IMR-90 (cell line): ENCODE data around the gene SLC35F3. TPM values are rescaled to one million over a fixed set of nuclear protein-coding genes. Genes with fewer than 3 reads are reported as not detected.

ENCODE experiments used
- ATAC-seq: fragments of 200-7000 bp; cut with Tn5 transposase; 2 replicates; pipeline ENCODE4 v1.9.1; 2020; ENCODE audit warnings: low read depth, mild to moderate bottlenecking, moderate library complexity
- BruUV-seq: library from RNA; stranded (reverse); fragments of 400-500 nt; replicated peaks from 2 replicates; lab custom pipeline; 2021; lab: Mats Ljungman, UMichigan
- CTCF ChIA-PET: fragments of 300-600 bp; formaldehyde crosslinking; extraction: SDS; loops from one replicate; lab custom pipeline; 2021; ENCODE audit warnings: antibody characterized with exemption; lab: Yijun Ruan, JAX
- POLR2A ChIA-PET: fragments of 300-600 bp; sonication (Branson Sonifier 250); formaldehyde crosslinking; loops from one replicate; lab custom pipeline; 2022; ENCODE audit warnings: antibody characterized with exemption; ENCODE audit not compliant: unreplicated experiment; lab: Charles Lee
- DNase-seq: peaks from one replicate; pipeline ENCODE4 v3.0.0; 2013
- H2AFZ ChIP-seq: replicated peaks from 2 replicates; pipeline ENCODE3; 2013; ENCODE audit warnings: low read length, mild to moderate bottlenecking; ENCODE audit not compliant: poor library complexity
- H2AK5ac ChIP-seq: 2 replicates; pipeline ENCODE4 v1.6.1; 2013; ENCODE audit warnings: low read depth, low read length, inconsistent platforms
- H2AK9ac ChIP-seq: replicated peaks from 2 replicates; pipeline ENCODE3; 2013; ENCODE audit warnings: mild to moderate bottlenecking, low read depth, low read length, moderate library complexity; ENCODE audit not compliant: poor library complexity
- H2BK120ac ChIP-seq: 2 replicates; pipeline ENCODE4 v1.6.1; 2013; ENCODE audit warnings: low read depth, low read length, inconsistent platforms
- H2BK15ac ChIP-seq: 3 replicates; pipeline ENCODE4 v1.6.1; 2013; ENCODE audit warnings: low read depth, low read length, inconsistent platforms
- H2BK20ac ChIP-seq: 2 replicates; pipeline ENCODE4 v1.6.1; 2013; ENCODE audit warnings: low read depth, mild to moderate bottlenecking, inconsistent platforms, low read length, moderate library complexity
- H2BK5ac ChIP-seq: 2 replicates; pipeline ENCODE4 v1.6.1; 2013; ENCODE audit warnings: mild to moderate bottlenecking, low read depth, low read length, inconsistent platforms; ENCODE audit not compliant: poor library complexity, severe bottlenecking
- H3K14ac ChIP-seq: replicated peaks from 2 replicates; pipeline ENCODE4 v1.6.1; 2013; ENCODE audit warnings: low read depth, low read length, inconsistent platforms
- H3K18ac ChIP-seq: 2 replicates; pipeline ENCODE4 v1.6.1; 2013; ENCODE audit warnings: low read depth, low read length, control low read depth
- H3K23ac ChIP-seq: 2 replicates; pipeline ENCODE4 v1.6.1; 2013; ENCODE audit warnings: low read depth, low read length, inconsistent platforms
- H3K27ac ChIP-seq: 2 replicates; pipeline ENCODE4 v1.5.1; 2013; ENCODE audit warnings: mild to moderate bottlenecking, control low read depth, low read length; ENCODE audit not compliant: insufficient read depth
- H3K27me3 ChIP-seq: 2 replicates; pipeline ENCODE4 v1.6.1; 2013; ENCODE audit warnings: low read length; ENCODE audit not compliant: control insufficient read depth, insufficient read depth
- H3K36me3 ChIP-seq: 2 replicates; pipeline ENCODE4 v1.6.1; 2013; ENCODE audit warnings: low read length, mixed read lengths; ENCODE audit not compliant: control insufficient read depth, insufficient read depth
- H3K4ac ChIP-seq: 2 replicates; pipeline ENCODE4 v1.6.1; 2013; ENCODE audit warnings: low read depth, low read length, inconsistent platforms
- H3K4me1 ChIP-seq: 2 replicates; pipeline ENCODE4 v1.6.1; 2013; ENCODE audit warnings: low read length, mixed read lengths; ENCODE audit not compliant: control insufficient read depth, insufficient read depth
- H3K4me2 ChIP-seq: 2 replicates; pipeline ENCODE4 v1.6.1; 2013; ENCODE audit warnings: low read depth, mild to moderate bottlenecking, control low read depth, low read length, moderate library complexity
- H3K4me3 ChIP-seq: 2 replicates; pipeline ENCODE4 v1.5.1; 2013; ENCODE audit warnings: low read depth, mild to moderate bottlenecking, control low read depth, low read length, moderate library complexity; ENCODE audit not compliant: insufficient read depth
- H3K56ac ChIP-seq: 2 replicates; pipeline ENCODE4 v1.6.1; 2013; ENCODE audit warnings: low read length, inconsistent platforms; ENCODE audit not compliant: insufficient read depth; ENCODE audit errors: extremely low read depth
- H3K79me1 ChIP-seq, 2 experiments: 2 replicates each; pipeline ENCODE4 v1.6.1; 2013; ENCODE audit warnings: low read length in 2 of 2, inconsistent platforms in 1 of 2, low read depth in 1 of 2
- H3K9ac ChIP-seq: 2 replicates; pipeline ENCODE4 v1.6.1; 2013; ENCODE audit warnings: low read depth, low read length, control low read depth
- H3K9me1 ChIP-seq: 2 replicates; pipeline ENCODE4 v1.6.1; 2013; ENCODE audit warnings: low read length, inconsistent platforms; ENCODE audit not compliant: insufficient read depth
- H3K9me3 ChIP-seq: 2 replicates; pipeline ENCODE4 v1.6.1; 2013; ENCODE audit warnings: low read length; ENCODE audit not compliant: control insufficient read depth, insufficient read depth
- H4K20me1 ChIP-seq: 2 replicates; pipeline ENCODE4 v1.6.1; 2013; ENCODE audit warnings: low read length, inconsistent platforms; ENCODE audit not compliant: insufficient read depth
- H4K5ac ChIP-seq: 2 replicates; pipeline ENCODE4 v1.6.1; 2013; ENCODE audit warnings: mild to moderate bottlenecking, low read depth, low read length, control low read depth
- H4K8ac ChIP-seq, 2 experiments: 2 replicates each; pipeline ENCODE4 v1.6.1; 2013; ENCODE audit warnings: low read depth in 2 of 2, low read length in 2 of 2, control low read depth in 1 of 2, inconsistent platforms in 1 of 2
- H4K91ac ChIP-seq: 2 replicates; pipeline ENCODE4 v1.6.1; 2013; ENCODE audit warnings: low read depth, low read length, inconsistent platforms; ENCODE audit not compliant: insufficient read depth
- CEBPB ChIP-seq: IDR thresholded peaks from 2 replicates; pipeline ENCODE4 v1.6.1; 2012; ENCODE audit warnings: low read depth, low read length, improper control_type of control experiment
- POLR2A ChIP-seq: IDR thresholded peaks from 2 replicates; pipeline ENCODE4 v1.6.1; 2012; ENCODE audit warnings: mild to moderate bottlenecking, low read depth, low read length
- WGBS, 2 experiments: methylation state at CpG; one replicate each; pipeline versions ENCODE4 v1.1.5 to v1.1.7; 2013; ENCODE audit warnings: missing lambda C conversion rate in 2 of 2; ENCODE audit not compliant: insufficient read length in 1 of 2; ENCODE audit errors: extremely low coverage in 2 of 2; 5-methylcytosine and 5-hydroxymethylcytosine counted together
- dilution Hi-C: fragments of 300-500 bp; cut with HindIII; formaldehyde crosslinking; loops from one replicate; pipeline ENCODE4 v1.14.3; 2018; ENCODE audit warnings: low sequenced_read_pairs; ENCODE audit not compliant: unreplicated experiment
- in situ Hi-C: fragments of 300-500 bp; cut with MboI; formaldehyde crosslinking; loops from 3 replicates; pipeline ENCODE4 v1.14.3; 2019; ENCODE audit warnings: low sequenced_read_pairs, inconsistent platforms, mixed read lengths
- intact Hi-C: fragments of 100-400 bp; cut with micrococcal nuclease; formaldehyde crosslinking; loops from 2 replicates; pipeline ENCODE4 v1.10.0; 2022
- polyA plus RNA-seq, 3 experiments: library from polyadenylated mRNA; depleted of rRNA; stranded (reverse); fragments of >200 nt; gene quantifications; 2 replicates each; pipeline ENCODE4 v1.2.3, GENCODE V29; 2012; ENCODE audit warnings: low replicate concordance in 1 of 3
- total RNA-seq: library from RNA; depleted of rRNA; stranded (reverse); fragments of >200 nt; gene quantifications from 2 replicates; pipeline ENCODE4 v1.2.3, GENCODE V29; 2012

Gene SLC35F3
- total and polyA plus RNA-seq, 2 of the 4 experiments (the other 2 are of a cell fraction): under 0.01 to 0.17 TPM

- Histone ChIP-seq H3K4me2 (0 out of 2 replicates have a peak overlapping the region, but pooled peaks have one; percentile 46), H3K9me3 (no peaks in the 10 kb centered on the region), H3K4me3 (no peak overlapping the region), H3K79me1 (no peaks in the 10 kb centered on the region), H3K14ac (no peak overlapping the region), H4K5ac (no peak overlapping the region), H3K36me3 (no peaks in the 10 kb centered on the region), H2AFZ (no peak overlapping the region), H3K4ac (no peak overlapping the region), H4K91ac (no peak overlapping the region; the same call in 1 of the 2 replicates), H3K23ac (no peak overlapping the region), H3K9ac (no peak overlapping the region), H2AK9ac (no peak overlapping the region), H3K27ac (no peak overlapping the region), H3K27me3 (peaks cover 2% of the 10 kb centered on the region; the same call in 1 of the 2 replicates), H3K18ac (no peak overlapping the region; the same call in 1 of the 2 replicates), H2BK120ac (no peak overlapping the region), H2BK20ac (no peak overlapping the region), H4K20me1 (no peaks in the 10 kb centered on the region), H3K4me1 (peaks cover 8% of the 10 kb centered on the region), H4K8ac (no peak overlapping the region), H2BK15ac (no peak overlapping the region), H2AK5ac (no peak overlapping the region), H3K56ac (no peak overlapping the region), H2BK5ac (no peak overlapping the region), H3K9me1 (no peaks in the 10 kb centered on the region)
- in situ Hi-C loops (loop anchor here (25.0 kb wide), 1 partner anchor 178 kb away; no protein-coding TSS in a partner anchor), dilution Hi-C loops (no loop called here), intact Hi-C loops (no loop called here)
- TF ChIP-seq CEBPB (0 out of 2 replicates have a peak, but pooled peaks have one; percentile 23), POLR2A (no peak)
- WGBS, 2 experiments: no CpG with 5 or more reads among the region's 6 CpGs
- ChIA-PET CTCF (no interaction called here), POLR2A (no interaction called here)
- ATAC-seq: peak; percentile 77
- BruUV-seq: no TSS peak
- peak; percentile 76 for DNase-seq
Measured at GRCh38 chr1:234315091-234315541, 410.6 kb downstream of the SLC35F3 start.
